NCI-H1105 (cell line): ENCODE data around the gene HGS.
"Not testable (repeated sequence)": the region's sequence is repeated elsewhere in the genome, so short reads cannot be mapped to it uniquely, and the experiment has no call there.

Experiments used
- DNase-seq: peaks from one replicate; lab custom pipeline; 2025; lab: John Stamatoyannopoulos, UW

HGS gene

GRCh38 chr17:81656118-81656743, 27.6 kb upstream of the HGS start, which contains the start of gene PDE6G:
TSS of gene PDE6G (minus strand) at chr17:81656542. CDS start at chr17:81653305, 3,237 bp downstream.
- no peak for DNase-seq

- DNase-seq = no peak
Observed at GRCh38 chr17:81656835-81657234, 27.0 kb upstream of the HGS start.

GRCh38 chr17:81659038-81659437, 24.8 kb upstream of the HGS start:
- no peak for DNase-seq

GRCh38 chr17:81660441-81660840, 23.4 kb upstream of the HGS start:
- DNase-seq = no peak

DNA sequence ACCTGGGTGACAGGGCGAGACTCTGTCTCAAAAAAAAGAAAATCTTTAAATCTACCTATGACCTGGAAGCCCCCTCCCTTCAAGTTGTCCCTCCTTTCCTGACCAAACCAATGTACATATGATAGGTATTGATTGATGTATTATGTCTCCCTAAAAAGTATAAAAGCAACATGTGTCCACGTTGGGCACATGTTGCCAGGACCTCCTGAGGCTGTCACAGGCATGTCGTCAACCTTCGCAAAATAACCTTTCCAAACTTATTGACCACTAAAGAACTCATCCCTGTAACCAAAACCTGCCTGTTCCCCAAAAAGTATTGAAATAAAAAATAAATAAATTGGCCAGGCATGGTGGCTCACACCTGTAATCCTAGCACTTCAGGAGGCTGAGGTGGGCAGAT, 21.8 kb upstream of the HGS start:
- DNase-seq = no peak

DNA sequence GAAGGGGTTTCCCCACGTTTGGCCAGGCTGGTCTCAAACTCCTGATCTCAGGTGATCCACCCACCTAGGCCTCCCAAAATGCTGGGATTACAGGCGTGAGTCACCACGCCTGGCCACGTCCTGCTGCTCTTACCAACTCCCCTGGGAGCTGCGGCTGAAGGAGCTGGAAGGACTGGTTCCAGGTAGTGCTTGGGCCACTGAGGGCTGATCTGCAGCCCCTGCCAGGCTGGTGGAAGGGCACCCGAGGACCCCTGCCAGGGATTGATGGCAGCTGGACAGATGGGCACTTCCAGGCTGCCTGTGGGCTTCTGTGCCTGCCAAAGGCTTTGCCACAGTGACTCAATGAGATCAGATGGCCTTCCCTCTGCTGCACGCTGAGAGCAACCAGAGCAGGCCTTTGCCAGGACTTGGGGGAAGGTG, 19.8 kb upstream of the HGS start:
- DNase-seq = no peak

DNA sequence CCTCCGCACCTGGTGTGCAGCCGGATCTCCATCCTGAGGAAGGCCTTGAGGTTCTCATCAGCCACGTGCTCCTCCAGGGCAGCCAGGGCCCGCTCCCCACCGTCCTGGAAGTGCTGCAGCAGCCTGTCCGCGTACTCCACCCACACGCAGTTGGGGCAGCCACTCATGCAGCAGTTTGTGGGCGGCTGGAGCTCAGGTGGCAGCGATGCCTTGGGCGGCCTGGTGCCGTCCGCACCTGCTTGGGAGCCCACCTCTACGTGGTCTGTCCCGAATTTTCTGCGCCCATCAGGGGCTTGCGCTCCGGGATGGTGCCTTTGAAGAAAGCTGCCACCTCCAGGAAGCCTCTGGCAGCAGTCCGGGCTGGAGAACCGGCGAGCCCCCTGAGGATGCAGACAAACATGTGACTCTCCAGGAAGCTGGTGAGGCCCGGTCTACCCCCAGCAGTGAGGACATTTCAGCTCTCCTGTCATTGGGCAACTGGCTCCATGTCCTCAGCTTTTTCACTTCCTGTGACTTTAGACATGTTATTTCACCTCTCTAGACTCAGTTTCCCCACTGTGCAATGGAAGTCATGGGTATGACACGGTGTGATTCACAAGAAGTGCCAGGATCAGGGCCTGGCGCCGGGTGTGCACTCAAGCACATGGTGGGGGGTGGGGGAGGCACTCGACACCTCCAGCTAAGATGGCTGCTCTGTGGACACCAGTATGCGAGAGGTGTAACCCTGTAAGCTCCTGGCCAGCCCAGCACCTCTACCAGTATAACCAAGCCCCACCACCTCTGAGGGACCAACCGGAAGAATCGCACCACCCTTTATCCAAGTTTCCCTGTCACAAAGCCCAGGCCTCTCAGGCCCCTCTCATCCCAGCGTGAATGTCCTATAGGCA, 18.4 kb upstream of the HGS start:
- DNase-seq = no peak

DNA sequence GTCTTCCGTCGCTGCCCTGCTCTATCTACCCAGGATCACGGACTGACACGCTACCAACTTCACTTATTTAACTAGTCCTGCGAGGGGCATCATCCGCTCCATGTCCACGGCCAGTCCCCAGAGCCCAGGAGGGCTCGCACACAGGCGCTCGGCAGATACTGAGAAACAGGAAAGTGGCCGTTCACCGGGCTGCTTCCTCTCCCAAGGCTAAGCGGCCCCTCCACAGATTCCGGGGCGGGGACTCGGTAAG, 17.8 kb upstream of the HGS start:
- no peak for DNase-seq

DNA sequence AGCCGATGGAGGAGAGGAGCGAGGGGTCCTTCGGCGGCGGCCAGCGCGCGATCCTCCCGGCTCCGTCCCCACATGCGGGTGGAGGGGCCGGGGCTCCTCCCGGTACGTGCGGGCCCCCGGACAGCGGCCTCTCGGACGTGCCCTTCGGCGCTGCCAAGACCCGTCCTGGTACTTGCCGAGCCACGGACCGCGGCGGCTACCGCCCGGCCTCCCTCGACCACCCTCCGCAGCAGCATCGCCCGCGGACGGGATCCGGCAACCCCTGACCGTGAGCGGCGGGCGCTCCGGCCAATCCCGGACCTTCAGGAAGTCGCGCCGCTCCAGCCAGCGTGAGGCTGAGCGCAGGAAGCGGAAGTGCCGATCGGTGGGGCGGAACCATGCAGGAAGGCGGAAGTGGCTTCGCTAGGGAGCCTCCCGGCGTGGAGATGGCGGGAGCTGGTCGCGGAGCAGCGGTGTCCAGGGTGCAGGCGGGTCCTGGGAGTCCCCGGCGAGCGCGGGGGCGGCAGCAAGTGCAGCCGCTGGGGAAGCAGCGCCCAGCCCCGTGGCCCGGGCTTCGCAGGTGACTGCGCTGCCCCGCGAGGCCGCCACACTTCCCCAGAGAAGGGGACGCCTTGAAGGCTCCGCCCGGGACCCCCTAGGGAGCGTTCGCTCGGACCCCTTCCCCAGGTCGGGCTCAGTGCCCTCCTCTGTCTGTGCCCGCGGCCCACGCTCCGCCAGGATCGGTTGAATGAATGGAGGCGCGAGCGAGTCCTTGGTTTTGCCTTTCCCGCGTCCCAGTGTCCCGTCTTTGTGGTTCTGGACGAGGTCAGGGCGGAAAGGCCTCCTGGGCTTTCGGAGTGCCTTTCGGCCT, 17.2 kb upstream of the HGS start, which contains the start of the genes CCDC137 and OXLD1:
Gene CCDC137, plus strand, starts transcription at position 396 of the 850 bp plus-strand sequence. Its CDS starts 30 bp downstream, at position 426.
Gene OXLD1, minus strand, starts transcription at position 264 of the 850 bp plus-strand sequence. Its CDS starts 28 bp downstream, at position 236.
- peak; percentile 85 for DNase-seq

DNA sequence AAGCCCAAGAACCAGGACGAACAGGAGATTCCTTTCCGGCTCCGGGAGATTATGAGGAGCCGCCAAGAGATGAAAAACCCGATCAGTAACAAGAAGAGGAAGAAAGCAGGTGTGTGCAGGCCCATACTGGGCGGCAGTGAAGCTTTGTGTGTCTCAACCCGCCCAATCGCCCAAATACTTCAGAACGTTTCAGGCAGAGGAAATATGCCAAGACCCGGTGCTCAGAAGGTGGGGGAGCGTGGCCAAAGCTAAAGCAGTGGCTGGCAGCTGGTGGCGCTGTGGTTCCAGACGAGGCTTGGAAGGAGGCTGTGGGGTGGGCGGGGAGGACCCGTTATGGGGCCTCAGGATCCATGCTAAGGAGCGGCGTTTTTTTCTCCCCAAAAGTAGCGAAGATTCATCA, 16.1 kb upstream of the HGS start:
- no peak for DNase-seq

DNA sequence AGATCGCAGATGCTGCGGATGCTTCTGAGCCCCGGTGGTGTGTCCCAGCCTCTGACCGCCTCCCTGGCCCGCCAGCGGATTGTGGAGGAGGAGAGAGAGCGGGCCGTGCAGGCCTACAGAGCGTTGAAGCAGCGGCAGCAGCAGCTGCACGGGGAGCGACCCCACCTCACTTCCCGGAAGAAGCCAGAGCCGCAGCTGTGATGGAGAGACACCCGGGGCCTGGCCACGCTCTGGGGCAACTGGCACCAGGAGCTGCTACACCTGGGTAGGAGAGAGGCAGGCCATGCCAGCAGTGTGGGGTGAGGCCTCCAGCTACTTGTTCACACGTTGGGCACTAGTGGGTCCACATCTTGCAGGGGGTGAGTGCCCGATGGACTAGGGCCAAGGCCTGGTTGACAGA, 11.3 kb upstream of the HGS start:
- no peak for DNase-seq

DNA sequence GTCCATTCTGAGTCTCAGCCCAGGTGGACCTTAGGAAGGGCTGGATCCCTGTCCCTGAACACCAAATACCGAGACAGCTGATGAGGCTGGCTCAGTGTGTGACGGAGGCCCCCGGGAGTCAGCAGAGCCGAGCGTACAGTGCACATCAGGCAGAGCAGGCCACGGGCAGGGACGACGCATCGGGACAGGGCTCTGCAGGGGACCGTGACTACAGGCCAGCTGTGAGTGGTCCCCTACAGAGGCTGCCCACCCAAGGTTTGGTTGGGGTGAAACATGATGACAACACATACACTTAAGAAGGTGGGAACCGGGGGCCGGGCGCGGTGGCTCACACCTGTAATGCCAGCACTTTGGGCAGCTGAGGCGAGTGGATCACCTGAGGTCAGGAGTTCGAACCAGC, 10.9 kb upstream of the HGS start:
- DNase-seq = no peak

DNA sequence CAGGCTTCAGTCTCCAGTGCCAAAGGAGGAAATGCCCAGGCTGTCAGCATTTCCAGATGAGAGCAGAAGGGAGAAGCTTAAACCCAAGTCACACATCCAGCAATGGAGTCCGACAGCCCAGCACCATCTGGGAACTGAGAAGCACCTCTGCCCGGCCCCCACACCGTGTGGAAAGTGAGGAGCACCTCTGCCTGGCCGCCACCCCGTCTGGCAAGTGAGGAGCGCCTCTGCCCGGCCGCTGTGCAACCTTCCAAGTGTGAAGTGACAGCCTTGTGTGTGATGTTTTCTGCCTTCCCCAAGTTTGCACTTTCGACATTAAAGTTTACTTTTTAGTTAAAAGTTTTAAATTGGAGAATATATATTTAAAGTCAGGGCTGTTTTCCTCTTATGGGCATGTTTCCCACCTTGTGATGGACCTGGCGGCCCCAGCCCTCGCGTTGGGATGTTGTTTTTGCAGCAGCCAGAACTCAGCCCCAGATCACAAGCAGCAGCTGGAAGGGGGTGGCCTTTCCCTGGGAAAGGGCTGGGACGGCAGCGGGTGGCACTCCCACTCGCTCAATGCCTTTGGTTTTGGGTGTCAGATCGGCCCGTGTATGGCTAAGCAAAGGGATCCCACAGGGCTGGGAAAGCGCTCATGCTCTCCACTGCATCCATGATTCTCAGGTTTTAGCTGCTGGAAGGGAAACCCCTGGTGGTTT, 10.1 kb upstream of the HGS start:
- no peak for DNase-seq

DNA sequence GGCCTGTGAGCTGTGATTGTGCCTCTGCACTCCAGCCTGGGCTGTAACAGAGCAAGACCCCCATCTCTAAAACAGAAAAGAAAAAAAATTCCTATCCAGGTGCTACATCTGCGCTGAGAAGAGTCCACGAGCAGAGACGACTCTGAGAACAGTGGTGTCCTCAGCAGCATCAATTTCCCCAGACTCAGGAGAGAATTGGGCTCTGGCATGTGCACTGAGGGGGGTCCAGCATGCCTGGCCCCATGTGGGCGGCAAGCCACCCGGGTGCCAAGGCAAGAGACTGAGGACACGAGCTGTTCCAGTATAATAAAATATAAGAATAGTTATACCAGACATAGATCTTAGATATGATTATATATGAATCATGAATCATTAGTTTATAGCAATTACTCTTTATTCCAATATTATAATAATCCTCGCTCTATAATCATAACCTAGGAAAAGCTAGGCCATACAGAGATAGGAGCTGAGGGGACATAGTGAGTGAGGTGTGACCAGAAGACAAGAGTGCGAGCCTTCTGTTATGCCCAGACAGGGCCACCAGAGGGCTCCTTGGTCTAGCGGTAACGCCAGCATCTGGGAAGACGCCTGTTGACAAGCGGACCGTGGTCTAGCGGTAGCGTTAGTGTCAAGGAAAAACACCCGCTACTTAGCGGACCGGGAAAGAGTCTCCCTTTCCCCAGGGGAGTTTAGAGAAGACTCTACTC, 8.1 kb upstream of the HGS start:
- not testable (repeated sequence) for DNase-seq

DNA sequence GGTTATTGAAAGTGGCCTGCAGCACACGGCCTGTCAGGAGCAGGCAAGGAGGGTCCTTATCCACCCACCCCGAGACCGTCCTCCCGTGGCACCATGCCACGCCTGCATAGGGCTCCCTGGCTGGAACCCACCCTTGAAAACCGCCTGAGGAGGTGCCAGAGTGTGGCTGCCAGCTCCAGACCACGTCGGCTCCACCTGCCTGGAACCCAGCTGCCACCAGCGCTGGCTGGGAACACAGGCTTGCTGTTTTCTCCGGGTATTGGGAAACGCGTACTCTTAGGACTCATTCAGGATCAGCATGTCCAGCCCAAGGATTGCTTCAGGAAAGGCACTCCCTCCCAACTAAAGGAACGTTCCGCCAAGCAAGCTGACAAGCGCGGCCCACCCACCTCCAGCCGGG, 6.9 kb upstream of the HGS start:
- no peak for DNase-seq

DNA sequence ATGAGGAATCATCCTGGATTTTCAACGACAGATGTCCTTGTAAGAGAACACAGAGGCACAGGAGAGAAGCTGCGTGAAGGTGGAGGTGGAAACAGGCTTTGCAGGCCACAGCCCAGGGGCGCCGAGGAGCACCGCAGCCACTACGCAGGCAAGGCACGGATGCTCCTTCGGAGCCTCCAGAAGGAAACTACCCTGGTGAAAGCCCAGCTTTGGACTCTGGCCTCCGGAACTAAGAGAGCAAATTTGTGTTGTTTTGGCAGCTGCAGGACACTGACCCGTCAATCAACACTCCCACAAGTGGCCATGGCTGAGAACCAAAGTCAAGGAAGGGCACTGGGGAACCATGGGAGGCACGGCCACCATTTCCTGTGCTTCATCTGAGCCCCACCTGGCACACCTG, 3.7 kb upstream of the HGS start:
- DNase-seq = no peak

- no peak for DNase-seq
Observed at GRCh38 chr17:81681672-81682071, 2.1 kb upstream of the HGS start.

- DNase-seq = no peak
Observed at GRCh38 chr17:81682565-81683207, 1.1 kb upstream of the HGS start.

GRCh38 chr17:81683208-81683583, 615 bp upstream of the HGS start:
- no peak for DNase-seq

GRCh38 chr17:81684442-81684911, 666 bp downstream of the HGS start:
- no peak for DNase-seq

DNA sequence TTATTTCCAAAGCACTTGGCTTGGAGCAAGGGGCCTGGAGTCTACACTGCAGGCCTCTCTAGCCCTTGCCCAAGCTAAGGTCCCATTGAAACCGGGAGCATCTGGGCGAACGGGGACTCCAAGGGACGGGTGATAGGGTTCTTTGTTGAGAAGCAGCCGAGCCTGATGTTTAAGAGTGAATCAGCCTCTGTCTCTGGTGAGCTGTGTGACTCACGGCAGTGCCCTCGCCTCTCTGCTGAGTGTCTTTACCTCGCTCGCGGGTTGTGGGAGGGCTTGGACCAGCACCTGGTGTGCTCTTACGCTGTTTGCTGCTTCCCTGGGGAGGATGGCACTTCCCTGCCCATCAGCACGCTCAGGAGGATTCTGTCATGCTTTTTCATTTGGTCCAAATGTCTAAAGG, 1.3 kb downstream of the HGS start:
- no peak for DNase-seq
